Activated CD4-positive, alpha-beta T cell treated with anti-CD3 and anti-CD28 coated beads for 4 hours (primary cell): ENCODE results near the gene IL17B.
"Not testable (repeated sequence)": the region's sequence is repeated elsewhere in the genome, so short reads cannot be mapped to it uniquely, and the experiment has no call there.

ENCODE experiments used
- DNase-seq, 2 donors: peaks; one replicate each; pipeline ENCODE4 v3.0.0-alpha.2; 2020

Gene IL17B

DNA sequence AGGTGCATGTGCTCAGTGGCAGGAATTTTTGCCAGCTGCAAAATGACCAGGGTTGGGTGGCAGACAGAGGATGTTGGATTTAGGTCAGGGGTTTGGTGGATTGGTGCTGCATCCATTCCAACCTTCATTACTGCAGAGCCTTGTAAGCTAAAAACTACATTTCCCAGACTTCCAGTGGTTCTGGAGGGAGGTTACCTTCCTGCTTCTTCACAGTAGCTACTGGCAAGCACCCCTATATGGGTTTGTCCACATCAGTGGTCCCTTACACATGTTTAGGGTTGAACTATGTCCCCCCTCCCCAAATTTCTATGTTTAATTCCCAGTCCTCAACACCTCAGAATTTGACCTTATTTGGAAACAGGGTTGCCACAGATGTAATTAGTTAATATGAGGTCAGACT, 20.7 kb upstream of the IL17B start:
- no peak for DNase-seq

DNA sequence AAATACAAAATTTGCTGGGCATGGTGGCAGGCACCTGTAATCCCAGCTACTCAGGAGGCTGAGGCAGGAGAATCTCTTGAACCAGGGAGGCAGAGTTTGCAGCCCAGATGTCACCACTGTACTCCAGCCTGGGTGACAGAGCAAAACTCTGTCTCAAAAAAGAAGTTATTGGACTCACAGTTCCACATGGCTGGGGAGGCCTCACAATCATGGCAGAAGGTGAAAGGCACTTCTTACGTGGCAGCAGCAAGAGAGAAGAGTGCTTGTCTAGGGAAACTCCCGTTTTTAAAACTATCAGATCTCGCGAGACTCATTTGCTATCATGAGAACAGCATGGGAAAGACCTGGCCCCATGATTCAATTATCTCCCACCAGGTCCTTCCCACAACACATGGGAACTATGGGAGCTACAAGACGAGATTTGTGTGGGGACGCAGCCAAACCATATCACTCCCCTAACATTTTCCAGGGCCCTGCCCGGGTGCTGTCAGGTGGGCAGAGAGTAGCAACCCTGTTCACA, 19.7 kb upstream of the IL17B start:
- not testable (repeated sequence) for DNase-seq

DNA sequence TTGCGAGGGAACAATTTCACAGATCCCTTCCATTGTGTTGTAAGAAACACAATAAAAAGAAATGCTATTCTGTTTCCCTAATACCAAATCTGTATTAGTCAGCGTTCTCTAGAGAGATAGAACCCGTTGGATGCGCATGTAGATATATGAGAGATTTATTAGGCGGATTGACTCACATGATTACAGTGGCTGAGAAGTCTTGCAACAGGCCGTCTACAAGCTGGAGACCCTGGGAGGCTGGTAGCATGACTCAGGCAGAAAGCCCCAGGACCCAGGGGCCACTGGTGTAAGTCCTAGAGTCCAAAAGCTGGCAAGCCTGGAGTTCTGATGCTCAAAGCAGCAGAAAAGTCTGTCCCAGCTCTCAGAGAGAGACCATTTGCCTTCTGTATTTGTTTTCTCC, 18.4 kb upstream of the IL17B start:
- no peak for DNase-seq

DNA sequence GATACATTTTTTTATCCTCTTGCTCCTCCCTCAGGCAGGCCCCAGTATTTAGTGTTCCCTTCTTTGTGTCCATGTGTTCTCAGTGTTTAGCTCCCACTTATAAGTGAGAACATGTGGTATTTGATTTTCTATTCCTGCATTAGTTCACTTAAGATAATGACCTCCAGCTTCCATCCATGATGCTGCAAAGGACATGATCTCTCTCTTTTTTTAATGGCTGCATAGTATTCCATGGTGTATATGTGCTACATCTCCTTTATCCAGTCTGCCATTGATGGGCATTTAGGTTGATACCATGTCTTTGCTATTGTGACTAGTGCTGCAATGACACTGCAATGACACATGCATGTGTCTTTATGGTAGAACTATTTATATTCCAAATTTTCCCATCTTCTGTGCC, 15.9 kb upstream of the IL17B start:
- not testable (repeated sequence) for DNase-seq

DNA sequence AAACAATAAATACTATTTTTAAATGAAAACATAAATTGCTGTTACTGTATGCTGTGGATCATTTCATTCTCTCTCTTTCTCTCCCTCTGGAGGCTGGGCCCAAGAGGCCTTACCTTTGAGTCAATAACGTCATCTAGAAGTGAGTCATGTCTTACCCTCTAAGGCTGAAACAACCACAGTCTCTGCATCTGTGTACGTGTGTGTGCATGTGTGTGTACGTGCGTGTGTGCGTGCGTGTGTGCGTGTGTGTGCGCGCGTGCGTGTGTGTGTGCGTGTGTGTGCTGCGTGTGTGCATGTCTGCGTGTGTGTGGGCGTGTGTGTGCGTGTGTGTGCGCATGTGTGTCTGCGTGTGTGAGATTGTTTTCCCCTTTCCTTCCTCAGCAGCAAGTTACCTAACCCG, 13.6 kb upstream of the IL17B start:
- DNase-seq, result no peak

DNA sequence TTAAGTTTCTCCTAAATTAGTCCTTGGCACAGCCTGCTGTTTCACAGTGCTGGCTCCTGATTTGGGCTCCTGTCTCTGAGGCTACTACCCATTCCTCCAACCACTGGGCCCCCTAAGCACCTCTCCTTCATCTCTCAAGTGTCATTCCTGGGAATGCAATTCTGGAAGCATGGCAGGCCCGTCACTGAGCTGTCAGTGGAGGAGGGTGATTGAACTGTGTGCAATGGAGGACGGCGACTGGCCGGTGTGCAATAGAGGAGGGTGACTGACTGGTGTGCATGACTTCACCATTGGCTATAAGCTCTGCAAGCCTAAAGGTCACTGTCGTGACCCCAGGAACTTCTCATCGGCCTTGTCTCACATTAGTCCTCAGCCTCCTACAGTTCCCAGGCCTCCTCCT, 12.4 kb upstream of the IL17B start:
- DNase-seq, result no peak

DNA sequence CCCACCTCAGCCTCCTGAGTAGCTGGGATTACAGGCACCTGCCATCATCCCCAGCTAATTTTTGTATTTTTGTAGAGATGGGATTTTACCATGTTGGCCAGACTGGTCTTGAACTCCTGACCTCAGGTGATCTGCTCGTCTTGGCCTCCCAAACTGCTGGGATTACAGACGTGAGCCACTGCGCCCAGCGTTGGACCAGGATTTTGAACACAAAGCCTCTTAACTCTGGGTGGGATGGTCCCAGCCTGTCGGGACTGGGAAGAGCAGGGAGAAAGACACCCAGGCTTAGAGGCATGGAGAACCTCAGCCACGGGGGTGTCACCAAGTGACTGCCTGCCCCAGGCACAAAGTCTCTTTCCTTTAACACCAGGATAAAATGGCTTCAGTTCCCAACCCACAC, 12.0 kb upstream of the IL17B start:
- not testable (repeated sequence) for DNase-seq

DNA sequence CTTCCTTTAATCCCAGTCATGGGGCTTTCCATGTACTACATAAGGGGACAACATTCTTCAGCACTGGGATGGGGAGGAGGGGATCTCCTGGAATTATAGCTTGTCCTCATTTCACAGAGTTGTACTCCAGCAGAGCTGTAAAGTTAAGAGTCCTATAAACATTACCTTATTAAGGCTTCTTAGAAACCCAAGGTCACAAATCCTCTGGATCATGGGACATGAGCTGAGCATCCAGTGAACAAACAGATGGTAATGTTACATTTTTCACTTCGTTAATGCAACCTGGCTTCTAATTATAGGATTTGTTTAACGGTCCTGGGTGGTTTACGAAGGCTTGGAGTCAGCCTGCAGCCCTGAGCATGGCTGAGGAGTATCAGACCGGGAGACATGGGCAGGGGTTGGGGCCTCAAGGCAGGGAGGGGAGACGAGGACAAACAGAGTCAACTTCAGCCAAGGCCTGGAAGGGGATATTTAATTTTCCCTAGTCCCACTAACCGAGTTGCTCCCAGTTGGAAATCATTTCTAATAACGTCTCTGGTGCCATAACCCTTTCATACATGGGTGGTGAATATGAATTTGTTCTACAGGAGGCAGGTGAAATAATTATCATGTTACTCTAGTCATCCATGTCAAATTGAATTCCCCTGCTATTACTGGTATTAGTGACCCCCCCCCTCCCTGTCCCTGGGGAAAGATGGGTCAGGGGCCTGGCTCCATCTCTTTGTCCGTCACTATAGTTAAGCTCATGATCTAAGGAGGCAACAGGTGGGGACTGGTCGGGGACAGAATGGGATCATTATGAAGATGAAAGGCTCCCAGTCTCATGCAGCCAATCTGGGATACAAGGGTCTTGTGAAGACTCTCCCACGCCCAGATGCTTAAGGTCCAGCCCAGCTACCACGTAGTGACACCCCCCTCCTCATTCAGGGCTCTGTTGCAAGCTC, 10.7 kb upstream of the IL17B start:
- DNase-seq, result no peak

DNA sequence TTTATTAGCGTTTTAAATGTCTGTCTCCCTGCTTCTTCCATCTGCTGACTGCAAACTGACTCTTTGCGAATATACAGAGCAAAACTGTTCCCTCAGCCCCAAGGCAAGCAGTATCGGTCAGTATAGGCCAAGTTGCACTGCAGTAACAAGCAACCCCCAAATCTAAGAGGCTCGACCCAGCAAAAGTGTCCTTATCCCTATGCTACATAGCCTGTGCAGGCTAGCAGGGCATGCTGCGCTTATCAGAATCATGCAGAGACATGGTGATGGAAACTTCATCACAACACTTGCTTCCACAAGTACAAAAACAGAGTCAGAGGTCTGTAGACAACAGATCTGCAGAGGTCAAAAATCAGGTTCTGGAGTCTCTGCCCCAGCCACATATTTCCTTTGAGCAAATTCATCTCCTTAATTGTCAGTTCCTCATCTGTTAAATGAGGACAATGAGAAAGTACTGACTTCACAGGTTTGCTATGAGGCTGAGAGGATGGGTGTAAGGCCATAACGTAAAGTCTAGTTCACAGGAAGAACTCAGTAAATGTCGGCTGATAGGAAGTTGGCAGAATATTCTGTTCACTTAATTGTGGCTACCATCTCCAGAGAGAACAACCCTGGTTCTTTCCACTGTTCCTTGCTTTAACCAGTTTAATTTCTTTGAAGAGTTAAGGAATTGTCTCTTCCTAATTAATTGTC, 9.6 kb upstream of the IL17B start:
- no peak for DNase-seq

DNA sequence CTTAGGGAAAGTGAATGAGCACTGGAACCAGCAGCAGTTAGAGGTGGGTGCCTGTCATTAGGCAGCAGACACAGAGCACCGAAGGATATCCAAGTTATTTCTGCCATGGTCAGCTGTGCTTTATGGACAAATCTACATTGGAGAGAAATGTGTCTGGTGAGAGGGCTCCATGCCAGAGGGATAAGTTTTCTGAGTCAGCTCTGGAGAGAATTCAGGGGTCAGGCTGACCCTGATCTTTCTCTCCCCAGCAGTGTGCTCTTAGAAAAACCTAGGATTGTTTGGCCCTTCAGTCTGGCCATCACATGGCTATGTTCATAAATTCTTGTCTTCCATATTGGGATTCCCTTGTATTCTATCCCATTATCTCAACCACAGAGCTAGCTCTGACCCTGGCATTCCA, 8.9 kb upstream of the IL17B start:
- no peak for DNase-seq

DNA sequence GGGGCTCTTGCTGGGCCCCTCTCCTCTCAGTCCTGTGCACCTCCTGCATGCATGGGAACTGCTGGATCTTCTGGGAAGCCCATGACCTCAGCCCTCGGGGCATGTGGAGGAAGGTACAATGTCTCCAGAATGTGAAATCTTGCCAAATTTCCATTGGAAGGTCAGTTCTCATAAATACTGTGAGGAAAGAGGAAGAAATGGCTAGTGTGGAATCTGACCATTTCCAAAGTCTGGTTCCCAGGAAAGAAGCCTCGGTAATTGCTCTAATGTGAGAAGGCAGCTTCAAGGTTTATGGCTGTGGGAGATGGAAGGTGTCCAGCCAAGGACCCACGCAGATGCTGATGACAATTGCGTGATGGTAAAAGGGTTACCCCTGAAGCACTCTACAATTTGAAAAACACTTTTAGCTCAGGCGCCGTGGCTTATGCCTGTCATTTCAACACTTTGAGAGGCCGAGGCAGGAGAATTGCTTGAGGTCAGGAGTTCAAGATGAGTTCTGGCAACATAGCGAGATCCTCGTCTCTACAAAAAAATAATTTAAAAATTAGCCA, 8.1 kb upstream of the IL17B start:
- DNase-seq, result no peak

DNA sequence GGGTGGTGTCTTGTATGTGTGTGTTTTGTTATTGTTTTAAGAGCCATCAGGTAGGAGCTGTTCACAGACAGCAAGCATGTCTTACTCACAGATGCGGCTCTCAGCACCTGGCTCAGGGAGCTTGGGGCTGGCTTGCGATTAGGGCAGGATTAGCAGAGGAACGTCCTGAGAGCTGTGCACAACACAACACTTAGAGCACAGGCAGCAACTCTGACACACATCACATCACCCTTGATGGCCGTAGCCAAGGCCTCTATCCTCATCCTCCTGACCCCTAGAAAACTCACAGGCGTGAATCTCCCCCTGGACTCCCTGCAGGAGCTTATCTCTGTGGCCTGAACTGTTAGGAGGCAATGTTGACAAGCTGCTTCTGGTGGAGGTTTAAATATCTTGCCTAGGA, 7.1 kb upstream of the IL17B start:
- DNase-seq, result no peak

DNA sequence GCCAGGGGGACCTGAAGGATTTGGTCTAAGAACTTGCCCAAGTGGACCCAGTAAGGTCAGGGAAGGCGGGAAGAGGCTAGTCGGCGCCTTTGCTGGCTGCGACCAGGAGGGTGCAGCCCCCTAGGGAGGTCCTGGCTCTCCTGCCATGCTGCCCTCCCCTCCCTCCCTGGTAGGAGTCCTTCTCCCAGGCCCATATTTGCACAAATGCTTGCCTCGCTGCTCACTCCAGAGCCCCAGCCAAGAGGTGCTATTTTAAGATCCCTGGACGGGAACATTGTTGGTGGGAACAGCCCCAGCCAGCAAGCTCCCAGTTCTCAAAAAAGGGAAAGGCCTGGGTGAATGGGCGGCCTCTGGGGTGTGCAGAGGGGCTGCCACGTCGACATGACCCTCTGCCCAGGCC, 4.3 kb upstream of the IL17B start:
- DNase-seq, result no peak

DNA sequence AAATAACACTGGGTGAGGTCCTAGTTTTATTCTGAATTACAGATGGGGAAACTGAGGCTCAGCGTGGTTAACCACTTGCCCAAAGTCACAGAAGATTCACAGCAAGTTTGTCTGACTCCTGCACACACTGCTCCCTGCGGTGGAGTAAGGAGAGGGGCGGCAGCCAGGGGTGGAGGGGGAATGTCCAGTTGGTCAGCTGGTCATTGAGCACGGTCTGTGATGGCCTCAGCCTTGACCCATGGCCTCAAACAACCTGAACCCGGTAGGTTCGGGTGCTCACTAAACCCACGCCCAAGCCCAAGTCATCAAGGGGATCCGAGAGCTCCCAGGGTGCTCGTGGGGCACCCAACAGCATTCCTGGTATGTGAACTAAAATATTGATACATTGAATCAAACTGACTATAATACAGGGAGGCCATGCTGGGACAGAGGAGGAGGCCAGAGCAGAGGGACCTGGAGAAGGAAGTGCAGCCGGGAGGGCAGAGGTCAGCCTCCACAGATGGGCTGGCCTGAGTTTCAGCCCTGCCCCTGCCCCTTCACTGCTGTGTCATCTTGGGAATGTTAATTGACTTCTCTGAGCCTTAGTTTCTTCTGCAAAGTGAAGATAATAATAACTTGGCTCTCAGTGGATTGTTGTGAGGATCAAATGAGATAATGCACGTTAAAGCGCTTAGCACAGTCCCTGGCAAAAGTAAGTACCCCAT, 3.6 kb upstream of the IL17B start:
- no peak for DNase-seq

DNA sequence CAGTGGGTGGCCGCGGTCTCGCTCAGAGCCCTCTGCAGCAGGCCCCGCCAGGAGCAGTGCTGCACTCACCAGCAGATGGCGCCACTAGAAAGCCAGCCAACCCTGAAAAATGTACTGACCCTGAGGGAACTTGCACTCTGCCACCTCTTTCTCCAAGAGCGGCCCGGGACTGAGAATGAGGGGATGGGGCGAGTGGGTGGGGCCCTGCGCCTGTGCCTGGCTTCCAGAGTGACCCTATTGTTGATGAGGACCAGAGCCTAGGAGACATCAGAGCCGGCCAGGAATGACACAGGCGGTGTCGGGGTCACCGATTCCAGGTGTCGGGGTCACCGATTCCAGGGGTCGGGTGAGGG, 2.9 kb upstream of the IL17B start:
- DNase-seq, result peak; percentile 67 to 75

DNA sequence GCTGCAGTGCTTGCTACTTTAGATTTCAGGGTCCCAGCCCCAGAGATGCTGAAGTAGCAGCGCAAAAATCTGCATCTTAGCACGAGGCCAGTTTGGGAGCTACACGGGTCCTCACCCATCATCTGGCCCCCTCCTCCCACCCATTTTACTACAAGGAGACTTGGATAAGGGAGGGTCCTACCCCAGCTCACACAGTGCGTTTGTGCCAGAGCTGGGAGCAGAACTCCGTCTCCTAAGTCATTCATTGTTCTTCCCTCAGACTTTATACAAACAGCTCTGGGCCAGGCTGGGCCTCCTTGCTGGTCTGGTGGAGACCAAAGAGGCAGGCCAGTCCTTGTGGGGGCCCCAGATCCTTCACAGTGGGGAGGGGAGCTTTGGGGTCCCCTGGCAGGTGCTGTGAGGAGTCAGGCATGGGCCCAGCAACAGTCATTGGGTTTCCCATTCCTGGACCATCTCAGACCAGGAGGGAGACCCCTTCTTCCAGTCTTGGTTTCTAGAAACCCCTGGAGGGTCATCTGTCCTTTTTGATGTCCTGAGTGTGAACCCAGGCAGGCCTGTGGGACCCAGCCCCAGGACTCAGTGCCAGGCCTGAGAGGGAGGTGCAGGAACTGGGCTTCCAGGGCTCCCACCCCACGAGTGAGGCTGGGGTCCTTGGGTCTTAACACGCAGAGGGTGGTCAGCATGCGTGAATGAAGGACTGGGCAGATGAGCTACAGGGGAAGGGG, 2.3 kb upstream of the IL17B start:
- no peak for DNase-seq

DNA sequence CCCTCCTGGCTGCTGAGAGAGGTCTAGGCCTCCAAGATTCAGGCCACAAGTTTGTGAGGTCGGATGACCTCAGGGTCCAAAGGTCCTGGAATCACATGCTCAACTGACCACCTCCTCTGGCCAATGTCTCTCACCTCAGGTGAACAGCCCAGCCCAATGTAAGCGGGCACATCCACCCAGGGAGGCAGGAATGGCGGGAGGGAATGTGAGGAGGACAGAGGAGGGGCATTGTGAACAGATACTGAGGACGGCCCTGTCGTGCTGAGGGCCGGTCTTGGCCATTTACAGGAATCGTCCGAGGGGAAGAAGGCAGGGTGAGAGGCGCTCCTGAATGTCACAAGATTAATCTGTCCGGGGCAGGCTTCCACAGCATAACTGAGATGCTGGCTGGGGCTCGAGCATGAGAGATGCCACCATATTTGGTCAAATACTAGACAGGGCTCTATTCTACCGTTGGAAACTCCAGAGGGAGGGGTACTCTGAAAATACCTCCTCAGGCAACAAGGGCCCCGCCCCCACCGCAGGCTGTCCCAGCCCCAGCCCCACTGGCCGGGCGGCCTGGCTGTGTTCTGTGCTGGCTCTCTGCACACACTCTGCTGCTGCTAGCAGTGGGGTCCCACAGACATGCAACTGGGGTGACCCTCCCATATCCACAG, 1.5 kb upstream of the IL17B start:
- DNase-seq, result no peak

DNA sequence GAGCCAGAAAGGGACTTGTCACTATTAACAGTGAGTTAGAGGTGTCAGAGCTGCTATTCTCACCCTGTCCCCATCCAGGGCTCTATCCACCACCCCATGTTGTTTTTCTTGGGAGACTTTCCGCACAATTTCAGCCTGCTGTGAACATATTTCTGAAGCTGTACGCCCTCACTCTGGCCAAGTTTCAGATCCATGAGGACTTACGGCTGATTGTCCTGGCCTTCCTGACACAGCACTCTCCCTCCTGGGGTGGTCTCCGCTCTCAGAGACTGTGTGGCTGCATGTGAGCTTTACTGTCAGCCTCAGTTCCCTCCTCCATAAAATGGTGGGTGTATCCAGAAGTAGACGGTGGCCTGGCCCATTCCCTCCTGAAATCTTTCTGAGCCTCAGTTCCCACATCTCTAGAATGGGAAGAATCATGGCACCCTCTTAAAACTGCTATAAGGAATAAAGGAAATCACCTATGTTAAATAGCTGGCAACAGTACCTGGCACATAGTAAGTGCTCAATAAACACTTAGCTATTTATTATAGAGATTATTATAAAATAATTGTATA, 804 bp upstream of the IL17B start:
- no peak for DNase-seq

DNA sequence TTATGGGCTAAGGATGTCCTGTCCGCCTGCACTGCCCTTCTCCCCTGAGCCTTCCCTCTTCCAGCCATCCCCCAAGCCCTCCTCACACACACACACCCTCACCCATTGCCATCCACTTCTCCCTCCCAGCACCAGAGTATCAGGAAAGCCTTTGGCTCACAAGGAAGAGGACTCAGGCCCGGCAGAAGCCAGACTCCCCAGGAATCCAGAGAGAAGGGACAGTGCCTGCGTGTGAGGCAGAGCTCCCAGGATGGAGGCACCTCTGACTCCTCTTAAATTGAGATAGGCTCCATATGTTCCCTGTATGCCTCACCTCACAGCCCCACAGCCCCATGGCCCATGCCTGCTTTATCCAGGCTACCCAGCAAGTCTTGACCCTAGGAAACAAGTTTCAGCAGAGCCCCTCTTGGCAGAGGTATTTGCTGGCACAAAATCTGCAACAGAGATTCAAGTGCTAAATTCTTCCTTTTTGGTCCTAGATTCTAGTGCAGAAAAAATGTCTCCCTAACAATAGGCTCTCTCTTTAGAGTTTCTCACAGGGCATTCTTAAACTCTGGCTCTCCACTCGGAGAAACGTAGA, 761 bp downstream of the IL17B start:
- no peak for DNase-seq

DNA sequence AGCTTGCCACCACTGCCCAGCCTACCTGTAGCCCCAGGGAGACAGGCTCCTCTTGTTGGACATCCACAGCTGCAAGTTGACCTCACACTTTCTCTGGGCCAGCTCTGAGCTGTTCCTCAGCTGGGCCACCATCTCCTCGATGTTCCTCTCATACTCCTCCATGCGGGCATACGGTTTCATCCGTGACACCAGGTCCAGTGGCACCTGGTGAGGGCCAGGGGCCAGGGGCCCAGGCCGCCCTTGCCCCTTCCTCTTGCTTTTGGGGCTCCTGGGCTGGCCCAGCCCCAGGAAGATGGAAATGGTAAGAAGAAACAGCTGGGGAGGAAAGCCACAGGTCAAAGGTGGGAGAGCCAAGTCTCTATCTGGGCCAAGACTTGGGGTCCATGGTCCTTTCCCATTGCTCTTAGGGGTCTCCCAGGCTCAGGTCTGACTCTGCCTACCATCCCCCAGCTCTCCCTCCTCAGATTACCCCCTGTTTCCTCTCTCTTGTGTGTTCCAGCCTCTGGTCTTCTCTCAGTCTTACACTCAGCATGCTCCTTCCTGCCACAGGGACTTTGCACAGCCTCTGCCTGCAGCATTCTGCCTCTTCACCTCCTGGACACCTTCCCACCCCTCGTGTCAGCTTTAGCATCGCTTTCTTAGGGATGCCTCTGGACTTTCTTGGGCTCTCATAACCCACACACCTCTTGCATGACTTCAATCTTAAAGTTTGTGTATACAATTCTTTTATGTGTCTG, 2.2 kb downstream of the IL17B start:
- DNase-seq, result no peak

DNA sequence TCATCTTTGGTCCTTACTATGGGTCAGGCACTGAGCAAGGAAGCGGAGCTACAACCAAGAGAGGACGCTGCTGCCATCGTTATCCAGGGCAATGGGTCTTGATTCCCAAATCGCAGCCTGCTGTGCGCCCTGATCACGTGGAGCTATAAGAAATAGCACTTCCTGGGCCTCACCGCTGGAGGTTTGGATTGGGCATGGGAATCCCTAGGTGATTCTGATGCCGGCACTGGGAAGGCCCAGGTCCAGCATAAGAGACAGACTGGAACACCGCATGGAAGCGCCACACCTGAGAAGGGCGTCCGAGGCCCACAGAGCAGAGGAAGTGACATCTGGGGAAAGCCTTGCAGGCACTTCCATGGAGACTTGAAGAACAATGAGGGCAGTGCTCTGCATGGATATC, 3.0 kb downstream of the IL17B start:
- DNase-seq, result no peak
